T47D (cell line): ENCODE measurements around the gene RASGRF1.
"Not testable (repeated sequence)": the region's sequence is repeated elsewhere in the genome, so short reads cannot be mapped to it uniquely, and the experiment has no call there.

Experiments used
- DNase-seq, 2 experiments: peaks; one replicate each; pipeline versions ENCODE4 v3.0.0 to v3.0.0-alpha.2; 2011 to 2012; ENCODE audit warnings: low read depth in 1 of 2, low spot score in 1 of 2
- JUND ChIP-seq: IDR thresholded peaks from 2 replicates; pipeline ENCODE4 v1.6.1; 2012; ENCODE audit warnings: low read depth
- in situ Hi-C: cut with HindIII; loops from 2 replicates; pipeline ENCODE4 v1.10.0; 2016; ENCODE audit warnings: low sequenced_read_pairs, low pct_unique_long_range_greater_than_20kb

Gene RASGRF1

GRCh38 chr15:79035814-79036213 lies 54.8 kb downstream of the RASGRF1 start:
- no peak for DNase-seq
- in situ Hi-C loops: no loop called here

DNA sequence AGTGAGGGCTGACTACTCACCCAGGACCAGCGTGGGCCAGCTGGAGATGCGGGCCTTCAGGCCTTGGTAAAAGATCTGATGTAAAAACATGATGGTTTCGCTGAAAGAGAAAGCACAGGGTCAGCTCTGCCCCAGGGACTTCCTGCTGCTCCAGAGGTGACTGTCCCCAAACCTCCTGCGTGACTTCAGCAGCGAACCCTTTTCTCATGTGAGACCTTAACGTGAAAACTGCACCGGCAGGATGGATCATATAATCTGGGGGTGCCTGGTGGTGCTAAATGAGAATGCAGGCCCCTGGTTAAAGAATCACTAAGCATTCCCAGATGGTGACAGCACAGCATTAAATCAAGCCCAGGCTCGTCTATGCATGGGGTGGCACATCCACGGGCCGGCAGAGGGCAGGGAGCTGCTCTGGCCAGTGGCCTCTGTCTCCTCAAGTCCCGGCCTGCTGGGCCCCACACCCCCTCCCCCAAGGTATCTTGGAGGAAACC lies 55.4 kb downstream of the RASGRF1 start:
- DNase-seq: peak in 1 of 2 experiments; percentile 15
- no peak for TF ChIP-seq JUND
- in situ Hi-C loops: no loop called here

More at GRCh38 chr15:79035814-79036213, 54.8 kb downstream of the RASGRF1 start:
- TF ChIP-seq JUND: no peak

DNA sequence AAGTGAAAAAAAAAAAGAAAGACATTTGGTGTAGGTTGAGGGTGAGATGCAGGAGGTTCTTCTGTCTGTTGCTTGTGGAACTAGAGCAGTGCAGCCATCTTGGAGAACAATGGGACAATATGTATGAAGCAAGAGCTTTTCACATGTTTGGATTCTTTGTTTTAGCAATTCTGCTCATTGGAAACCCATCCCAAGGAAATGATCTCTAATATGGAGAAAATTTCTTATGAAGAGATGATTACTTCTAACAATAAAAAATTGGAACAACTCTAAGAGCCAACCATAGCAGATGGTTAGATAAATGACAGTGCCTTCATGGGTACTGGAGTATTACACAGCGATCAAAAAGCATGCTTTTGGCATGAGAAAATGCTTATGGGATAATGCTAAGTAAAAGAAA lies 56.3 kb downstream of the RASGRF1 start:
- no peak for DNase-seq
- in situ Hi-C loops: no loop called here
- no peak for TF ChIP-seq JUND

DNA sequence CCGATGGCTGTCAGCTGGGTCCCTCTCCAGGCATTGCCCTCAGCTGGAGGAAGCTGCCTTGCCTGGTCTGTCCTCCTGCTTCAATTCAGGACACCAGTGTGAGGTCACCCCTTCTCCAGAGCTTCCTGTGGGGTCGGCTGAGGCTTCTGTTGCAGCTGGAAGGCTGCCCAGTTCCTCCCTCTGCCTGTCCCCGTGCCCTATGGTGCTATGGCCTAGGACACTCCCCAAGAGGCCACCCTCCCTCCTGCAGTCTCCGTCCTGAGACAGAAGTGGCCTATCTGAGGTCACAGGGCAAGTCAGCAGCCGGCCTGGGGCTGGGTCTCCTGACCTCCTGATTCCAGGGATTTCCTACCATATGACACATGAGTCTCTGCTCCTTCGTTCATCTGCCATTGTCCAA lies 57.9 kb downstream of the RASGRF1 start:
- in situ Hi-C loops: no loop called here
- DNase-seq: no peak
- no peak for TF ChIP-seq JUND

- no peak for TF ChIP-seq JUND
- in situ Hi-C loops: no loop called here
- DNase-seq: no peak
Measured at GRCh38 chr15:79031821-79032220, 58.8 kb downstream of the RASGRF1 start.

DNA sequence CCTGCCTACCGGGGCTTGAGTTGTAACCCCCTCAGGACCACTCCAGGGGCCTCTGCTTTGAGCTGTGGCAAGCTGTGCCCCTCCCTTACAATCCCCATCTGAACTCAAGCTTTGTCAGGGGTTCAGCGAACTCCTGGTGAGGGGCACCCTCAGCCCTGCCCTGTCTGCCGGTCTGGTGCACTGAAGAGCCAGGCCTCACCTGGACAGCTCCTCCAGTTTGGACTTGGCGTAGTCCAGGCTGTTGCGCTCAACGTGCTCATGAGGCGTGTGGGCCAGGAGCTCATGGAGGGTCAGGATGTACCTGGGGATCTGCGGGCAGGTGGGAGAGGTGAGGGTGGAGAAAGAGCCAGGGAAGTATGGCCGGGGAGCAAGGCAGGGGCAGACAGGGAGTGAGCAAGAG lies 59.4 kb downstream of the RASGRF1 start:
- in situ Hi-C loops: no loop called here
- TF ChIP-seq JUND: no peak

DNA sequence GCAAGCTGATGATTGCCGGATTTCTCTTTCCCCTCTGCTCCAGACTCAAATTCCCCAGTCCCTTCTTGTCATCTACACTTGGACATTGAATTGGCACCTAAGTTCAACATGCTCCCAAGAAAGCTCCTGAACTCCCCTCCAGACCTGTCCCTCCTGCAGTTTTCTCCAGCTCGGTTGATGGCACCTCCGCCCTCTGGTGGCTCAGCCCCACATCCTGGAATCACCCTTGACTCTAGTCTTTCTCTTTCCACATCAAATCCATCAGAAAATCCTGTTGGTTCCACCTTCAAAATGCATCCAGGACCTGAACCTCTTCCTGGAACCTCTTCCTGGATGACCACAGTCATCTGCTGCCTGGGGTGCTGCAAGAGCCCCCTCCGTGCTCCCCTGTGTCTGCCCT lies 60.1 kb downstream of the RASGRF1 start:
- TF ChIP-seq JUND: no peak
- in situ Hi-C loops: no loop called here
- DNase-seq: no peak

More for the DNA sequence above, 59.4 kb downstream of the RASGRF1 start:
- DNase-seq: no peak

DNA sequence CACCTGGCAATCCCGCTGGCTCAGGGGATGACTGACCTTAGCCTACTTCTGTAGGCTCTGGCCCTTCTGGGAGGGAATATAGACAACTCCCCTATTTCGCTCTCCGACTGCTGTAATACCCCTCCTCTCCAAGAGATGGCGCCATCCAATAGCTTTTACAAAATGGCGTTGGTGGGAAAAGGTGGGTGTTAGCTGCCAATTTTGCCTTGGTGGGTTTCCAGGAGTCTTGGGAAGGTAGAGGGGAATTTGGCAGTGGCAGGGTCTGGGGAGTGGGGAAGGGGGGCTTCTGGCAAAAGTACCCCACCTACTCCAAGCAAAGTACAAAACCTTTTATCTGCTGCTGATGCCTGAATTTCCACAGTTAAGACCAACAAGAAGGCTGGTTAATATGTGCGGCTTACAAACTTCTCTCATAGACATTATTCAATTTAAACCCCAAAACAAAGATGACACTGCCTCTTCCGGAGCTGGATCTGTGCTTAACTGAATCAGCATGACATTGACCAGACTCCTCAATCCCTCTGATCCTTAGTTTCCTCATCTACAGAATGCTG lies 62.1 kb downstream of the RASGRF1 start:
- in situ Hi-C loops: no loop called here
- DNase-seq: peak in 1 of 2 experiments; percentile 69

DNA sequence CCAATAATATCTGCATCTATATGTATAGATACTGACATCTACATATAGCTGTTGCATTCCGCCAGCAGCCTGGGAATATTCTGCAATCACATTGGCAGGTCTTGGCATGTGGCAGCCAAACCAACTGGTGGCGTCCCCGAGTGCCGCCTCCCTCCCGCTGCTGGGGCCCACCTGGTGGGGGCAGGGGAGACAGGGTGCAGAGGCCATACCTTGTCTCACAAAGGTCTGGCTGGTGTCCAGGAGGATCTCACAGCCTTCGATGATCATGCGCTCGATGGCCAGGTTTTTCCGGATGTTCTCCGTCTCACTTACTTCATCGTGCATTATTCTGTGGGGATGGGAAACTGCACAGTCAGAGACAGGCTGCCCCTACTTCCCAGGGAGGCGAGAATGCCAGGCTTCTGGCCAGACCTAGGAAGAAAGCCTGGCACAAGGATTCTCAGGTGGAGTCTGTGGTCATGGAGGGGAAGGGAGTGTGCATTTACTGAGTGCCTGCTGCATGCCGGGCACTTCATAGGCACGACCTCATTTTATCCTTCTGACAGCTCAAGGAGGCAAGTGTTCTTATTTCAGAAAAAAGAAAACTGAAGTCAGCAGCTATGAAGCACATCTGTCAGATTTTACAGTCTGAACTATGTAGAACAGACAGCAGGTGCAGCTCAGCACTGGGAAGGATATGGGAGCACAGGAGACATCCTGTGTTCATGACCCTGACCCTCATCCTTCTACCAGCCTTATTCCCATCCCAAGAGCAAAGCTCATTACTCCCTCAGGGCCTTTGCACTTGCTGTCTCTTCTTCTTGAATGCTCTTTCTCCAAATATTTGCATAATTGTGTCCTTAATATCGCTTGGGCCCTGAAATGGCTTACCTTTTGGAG lies 62.8 kb downstream of the RASGRF1 start:
- in situ Hi-C loops: no loop called here
- no peak for DNase-seq
- no peak for TF ChIP-seq JUND

More for the DNA sequence above, 62.1 kb downstream of the RASGRF1 start:
- no peak for TF ChIP-seq JUND

DNA sequence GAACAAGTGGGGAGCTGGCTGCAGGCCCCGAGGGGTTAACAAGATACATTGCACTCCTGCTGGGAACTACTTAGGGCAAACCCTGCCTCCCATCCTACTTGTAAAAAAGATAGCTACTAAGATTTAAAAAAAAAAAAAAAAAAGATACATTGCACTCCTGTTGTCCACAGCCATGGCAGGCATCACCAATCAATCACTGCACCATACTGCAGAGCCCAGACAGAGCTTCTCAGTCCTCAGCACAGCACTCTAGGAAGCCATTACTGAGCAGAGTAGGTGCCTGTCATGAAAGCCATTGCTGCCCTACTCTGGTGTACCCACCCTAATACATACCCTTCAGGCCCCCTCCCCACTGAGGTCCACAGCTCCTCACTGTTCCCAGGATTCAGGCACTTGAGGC lies 64.8 kb downstream of the RASGRF1 start:
- in situ Hi-C loops: no loop called here
- no peak for TF ChIP-seq JUND
- no peak for DNase-seq

DNA sequence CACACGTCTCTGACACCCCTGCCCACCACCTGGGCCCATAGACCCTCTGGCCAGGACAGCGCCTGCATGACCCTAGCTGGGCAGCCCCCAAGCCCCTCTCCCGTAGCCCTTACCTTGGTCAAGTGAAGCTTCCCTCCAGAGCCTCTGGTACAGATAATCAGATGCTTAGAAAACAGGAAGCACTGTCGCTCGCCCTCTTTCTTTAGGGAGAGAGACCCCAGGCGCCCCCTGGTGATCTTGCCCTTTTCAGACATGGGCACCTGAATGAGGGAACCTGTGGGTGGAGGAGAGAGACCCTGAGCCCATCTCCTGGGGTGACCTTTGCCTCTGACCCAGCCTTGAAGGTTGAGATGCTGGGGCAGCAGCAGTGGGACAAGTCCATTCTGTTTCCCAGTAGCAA lies 65.4 kb downstream of the RASGRF1 start:
- in situ Hi-C loops: no loop called here
- no peak for TF ChIP-seq JUND
- DNase-seq: no peak

GRCh38 chr15:79024493-79024892 lies 66.1 kb downstream of the RASGRF1 start:
- in situ Hi-C loops: not testable (repeated sequence)

DNA sequence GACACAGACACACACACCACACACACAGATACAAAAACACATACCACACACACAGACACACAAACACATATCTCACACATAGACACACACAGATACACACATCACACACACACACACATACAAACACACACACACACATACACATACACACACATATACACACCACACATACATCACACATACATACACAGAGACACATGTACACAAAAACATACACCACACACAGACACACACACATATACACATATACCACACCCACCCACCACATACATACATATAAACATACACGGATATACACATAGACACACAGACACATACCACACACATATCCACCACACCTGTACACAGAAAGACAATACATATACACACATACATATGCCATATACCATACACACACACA lies 66.7 kb downstream of the RASGRF1 start:
- no peak for DNase-seq
- no peak for TF ChIP-seq JUND
- in situ Hi-C loops: no loop called here

More at GRCh38 chr15:79024493-79024892, 66.1 kb downstream of the RASGRF1 start:
- DNase-seq: not testable (repeated sequence)

DNA sequence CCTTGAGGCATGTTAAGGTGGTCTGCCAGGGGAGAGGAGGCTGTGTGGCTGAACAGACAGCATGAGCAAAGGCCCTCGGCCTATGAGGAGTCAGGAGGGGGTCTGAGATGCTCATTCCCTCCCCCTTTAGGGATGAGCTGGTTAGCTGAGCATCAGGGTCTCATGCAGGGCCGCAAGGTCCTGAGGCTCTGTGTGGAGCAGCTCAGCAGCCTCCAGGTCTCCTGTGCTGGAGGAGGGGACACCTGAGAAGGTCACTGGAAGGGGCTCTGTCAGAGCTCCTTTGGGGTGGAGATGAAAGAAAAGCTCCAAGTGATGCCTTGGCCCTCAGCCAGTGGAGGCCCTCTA lies 67.1 kb downstream of the RASGRF1 start:
- no peak for DNase-seq
- no peak for TF ChIP-seq JUND
- in situ Hi-C loops: no loop called here
